HG02610 (cell line): ENCODE data around the gene PARD3B.
A peak's percentile ranks its signal among the peaks of the same experiment; 100 is the strongest.

Experiments
- ATAC-seq: cut with Tn5 transposase; IDR thresholded peaks from one replicate; pipeline ENCODE4 v1.9.1; 2021; ENCODE audit warnings: mild to moderate bottlenecking, moderate library complexity; ENCODE audit not compliant: unreplicated experiment

The PARD3B gene

GRCh38 chr2:204808494-204808893 is 263.2 kb downstream of the PARD3B start:
- no peak for ATAC-seq

- no peak for ATAC-seq
Observed at GRCh38 chr2:204824751-204825453, 279.6 kb downstream of the PARD3B start.

- ATAC-seq: no peak
Observed at GRCh38 chr2:204825681-204826080, 280.4 kb downstream of the PARD3B start.

- ATAC-seq: no peak
Observed at GRCh38 chr2:204827701-204828590, 282.7 kb downstream of the PARD3B start.

GRCh38 chr2:204834716-204835384 is 289.6 kb downstream of the PARD3B start:
- ATAC-seq: no peak

GRCh38 chr2:204835786-204836185 is 290.5 kb downstream of the PARD3B start:
- ATAC-seq: no peak

- no peak for ATAC-seq
Observed at GRCh38 chr2:204840504-204840903, 295.2 kb downstream of the PARD3B start.

- no peak for ATAC-seq
Observed at GRCh38 chr2:204842068-204842467, 296.8 kb downstream of the PARD3B start.

GRCh38 chr2:204842661-204843485 is 297.6 kb downstream of the PARD3B start:
- ATAC-seq: peak; percentile 50

- no peak for ATAC-seq
Observed at GRCh38 chr2:204846471-204846870, 301.2 kb downstream of the PARD3B start.

GRCh38 chr2:204849892-204850291 is 304.6 kb downstream of the PARD3B start:
- no peak for ATAC-seq

- no peak for ATAC-seq
Observed at GRCh38 chr2:204850581-204850980, 305.3 kb downstream of the PARD3B start.

- no peak for ATAC-seq
Observed at GRCh38 chr2:204853905-204854304, 308.6 kb downstream of the PARD3B start.

- ATAC-seq: no peak
Observed at GRCh38 chr2:204860274-204860673, 315.0 kb downstream of the PARD3B start.

- ATAC-seq: no peak
Observed at GRCh38 chr2:204862809-204863208, 317.5 kb downstream of the PARD3B start.

GRCh38 chr2:204863336-204863735 is 318.1 kb downstream of the PARD3B start:
- no peak for ATAC-seq

GRCh38 chr2:204869132-204869823 is 324.0 kb downstream of the PARD3B start:
- no peak for ATAC-seq

- ATAC-seq: no peak
Observed at GRCh38 chr2:204870053-204870452, 324.8 kb downstream of the PARD3B start.

GRCh38 chr2:204871231-204871953 is 326.1 kb downstream of the PARD3B start:
- ATAC-seq: no peak
